Measurements from ENCODE around the gene TMEM154. TPM values are rescaled to one million over a fixed set of nuclear protein-coding genes. Genes with fewer than 3 reads are reported as not detected.

Gene TMEM154
- total and polyA plus RNA-seq, 7 experiments from 2014 or later: 21.3 to 46.8 (median 36.9) TPM

DNA sequence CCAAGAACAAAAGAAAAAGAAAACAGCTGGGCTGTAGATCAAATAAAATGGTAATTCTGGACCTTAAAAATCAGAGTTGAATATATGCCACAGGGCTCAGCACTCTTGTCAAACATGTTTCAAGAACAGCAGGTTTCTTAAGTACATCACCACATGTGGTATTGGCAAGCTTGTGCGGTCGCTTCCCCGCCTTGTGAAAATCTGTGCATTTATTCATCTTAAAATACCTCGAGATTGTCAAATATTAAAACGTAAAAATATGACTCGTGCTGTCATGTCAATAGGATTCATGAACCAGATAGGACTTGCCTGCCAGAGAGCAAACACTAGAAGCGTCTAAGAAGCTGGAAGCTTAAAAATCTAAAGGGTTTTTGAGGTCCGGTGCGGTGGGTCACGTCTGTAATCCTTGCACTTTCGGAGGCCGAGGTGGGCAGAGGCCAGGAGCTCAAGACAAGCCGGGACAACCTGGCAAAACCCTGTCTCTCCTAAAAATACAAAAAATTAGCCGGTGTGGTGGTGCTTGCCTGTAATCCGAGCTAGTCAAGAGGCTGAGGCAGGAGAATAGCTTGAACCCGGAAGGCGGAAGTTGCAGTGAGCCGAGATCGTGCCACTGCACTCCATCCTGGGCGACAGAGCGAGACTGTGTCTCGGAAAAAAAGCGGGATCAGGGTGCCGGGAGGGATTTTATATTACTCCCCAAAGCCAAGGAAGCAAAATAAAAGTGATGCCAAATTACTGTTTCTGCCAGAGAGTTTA, 40.2 kb upstream of the TMEM154 start:
- Histone ChIP-seq H3K27ac (ENCODE audit: low read depth, low read length) (no peak overlapping the region), H3K36me3 (ENCODE audit: control insufficient read depth in 2 of 3, insufficient read depth in 3 of 3, low read length in 3 of 3) (no peaks in the 10 kb centered on the region), H3K4me1 (ENCODE audit: control insufficient read depth in 2 of 2, insufficient read depth in 2 of 2, low read length in 2 of 2) (no peaks in the 10 kb centered on the region), H3K9me3 (ENCODE audit: control insufficient read depth in 2 of 3, low read length in 3 of 3) (no peaks in the 10 kb centered on the region), H3K4me3 (ENCODE audit: low read length) (no peak overlapping the region), H3K27me3 (ENCODE audit: control insufficient read depth in 2 of 2, insufficient read depth in 2 of 2, low read length in 2 of 2) (no peaks in the 10 kb centered on the region)
- intact Hi-C loops (cut with micrococcal nuclease): no loop called here
- H3K27me3 Mint-ChIP-seq: peaks cover 0 to 10% (median 5%) of the 10 kb centered on the region in 5 donors
- CTCF ChIA-PET: interaction anchor here (1.1 kb wide), 1 partner anchor 16 kb away, joined by 3 read pairs; no protein-coding TSS in a partner anchor
- POLR2A ChIA-PET: interaction anchor here (0.5 kb wide), 1 partner anchor 1076 kb away, joined by 3 read pairs; no protein-coding TSS in a partner anchor
- no peak overlapping the region for H3K4me3 Mint-ChIP-seq
- no peak overlapping the region for H3K27ac Mint-ChIP-seq
- no peaks in the 10 kb centered on the region for H3K4me1 Mint-ChIP-seq
- ATAC-seq (no peak), DNase-seq (no peak)
- peaks cover 4 to 16% (median 10%) of the 10 kb centered on the region in 11 donors for H3K9me3 Mint-ChIP-seq
- peaks cover 0 to 7% (median 3%) of the 10 kb centered on the region in 5 donors for H3K36me3 Mint-ChIP-seq

DNA sequence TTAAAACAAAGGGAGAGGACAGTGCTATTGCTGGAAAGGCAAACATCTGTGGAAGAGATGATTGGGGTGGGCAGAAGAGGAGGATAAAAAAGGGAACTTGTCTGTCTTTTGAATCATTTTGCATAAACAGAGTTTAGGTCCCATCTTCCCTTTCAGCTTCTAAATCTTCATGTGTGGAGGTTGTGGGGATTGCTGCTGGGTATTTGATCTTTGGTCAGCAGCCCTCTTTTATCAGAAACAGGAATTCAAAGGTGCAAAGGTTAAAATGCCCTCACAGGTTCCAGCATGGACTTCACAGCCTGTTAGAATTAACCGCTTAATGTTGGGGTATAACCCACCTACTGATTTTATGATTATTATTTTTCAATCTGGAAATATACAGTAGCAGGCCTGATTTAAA, 39.5 kb upstream of the TMEM154 start:
- no peaks in the 10 kb centered on the region for H3K9me3 ChIP-seq (ENCODE audit: control insufficient read depth in 2 of 3, low read length in 3 of 3)
- H3K9me3 Mint-ChIP-seq: peaks cover 4 to 21% (median 15%) of the 10 kb centered on the region in 11 donors
- H3K27me3 ChIP-seq (ENCODE audit: control insufficient read depth in 2 of 2, insufficient read depth in 2 of 2, low read length in 2 of 2): no peaks in the 10 kb centered on the region
- intact Hi-C loops (cut with micrococcal nuclease): no loop called here
- ATAC-seq: no peak
- no peak overlapping the region for H3K27ac ChIP-seq (ENCODE audit: low read depth, low read length)
- H3K4me1 ChIP-seq (ENCODE audit: control insufficient read depth in 2 of 2, insufficient read depth in 2 of 2, low read length in 2 of 2): no peaks in the 10 kb centered on the region
- DNase-seq: no peak
- no peaks in the 10 kb centered on the region for H3K36me3 ChIP-seq (ENCODE audit: control insufficient read depth in 2 of 3, insufficient read depth in 3 of 3, low read length in 3 of 3)
- no peak overlapping the region for H3K4me3 ChIP-seq (ENCODE audit: low read length)
- POLR2A ChIA-PET: interaction anchor here (0.5 kb wide), 1 partner anchor 1076 kb away, joined by 3 read pairs; no protein-coding TSS in a partner anchor
- CTCF ChIA-PET: interaction anchor here (0.9 to 1.1 kb wide), 2 partner anchors 8 to 17 kb away, joined by 3 read pairs; no protein-coding TSS in a partner anchor
- peaks cover 0 to 9% (median 5%) of the 10 kb centered on the region in 5 donors for H3K27me3 Mint-ChIP-seq
- peaks cover 0 to 9% (median 3%) of the 10 kb centered on the region in 5 donors for H3K36me3 Mint-ChIP-seq
- no peaks in the 10 kb centered on the region for H3K4me1 Mint-ChIP-seq
- no peak overlapping the region for H3K4me3 Mint-ChIP-seq
- H3K27ac Mint-ChIP-seq: no peak overlapping the region

DNA sequence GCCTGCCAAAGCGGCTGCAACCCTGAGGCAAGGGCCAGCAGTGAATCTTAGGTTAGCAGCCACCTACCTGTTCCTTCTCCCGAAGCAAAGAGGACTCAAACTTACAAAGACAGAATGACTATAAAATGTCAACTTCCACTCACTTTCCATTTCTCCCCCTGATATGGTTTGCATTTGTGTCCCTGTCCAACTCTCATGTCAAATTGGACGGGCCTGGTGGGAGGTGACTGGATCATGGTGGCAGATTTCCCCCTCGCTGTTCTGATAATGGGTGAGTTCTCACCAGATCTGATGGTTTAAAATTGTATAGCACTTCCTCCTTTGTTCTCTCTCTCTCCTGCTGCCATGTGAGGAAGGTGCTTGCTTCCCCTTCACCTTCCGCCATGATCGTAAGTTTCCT, 35.3 kb upstream of the TMEM154 start:
- DNase-seq: no peak
- H3K27ac ChIP-seq (ENCODE audit: low read depth, low read length): no peak overlapping the region
- no peaks in the 10 kb centered on the region for H3K36me3 ChIP-seq (ENCODE audit: control insufficient read depth in 2 of 3, insufficient read depth in 3 of 3, low read length in 3 of 3)
- Mint-ChIP-seq H3K9me3 (peaks cover 4 to 22% (median 16%) of the 10 kb centered on the region in 11 donors), H3K27me3 (peaks cover 0 to 8% (median 4%) of the 10 kb centered on the region in 5 donors), H3K36me3 (peaks cover 0 to 9% (median 0%) of the 10 kb centered on the region in 5 donors), H3K4me1 (no peaks in the 10 kb centered on the region), H3K4me3 (peak overlapping the region in 1 of 10 donors; percentile 20), H3K27ac (peak overlapping the region in 1 of 9 donors; percentile 58)
- no peaks in the 10 kb centered on the region for H3K4me1 ChIP-seq (ENCODE audit: control insufficient read depth in 2 of 2, insufficient read depth in 2 of 2, low read length in 2 of 2)
- intact Hi-C loops (cut with micrococcal nuclease): no loop called here
- no peaks in the 10 kb centered on the region for H3K9me3 ChIP-seq (ENCODE audit: control insufficient read depth in 2 of 3, low read length in 3 of 3)
- POLR2A ChIA-PET: no interaction called here
- CTCF ChIA-PET: no interaction called here
- H3K27me3 ChIP-seq (ENCODE audit: control insufficient read depth in 2 of 2, insufficient read depth in 2 of 2, low read length in 2 of 2): no peaks in the 10 kb centered on the region
- no peak for ATAC-seq
- no peak overlapping the region for H3K4me3 ChIP-seq (ENCODE audit: low read length)

DNA sequence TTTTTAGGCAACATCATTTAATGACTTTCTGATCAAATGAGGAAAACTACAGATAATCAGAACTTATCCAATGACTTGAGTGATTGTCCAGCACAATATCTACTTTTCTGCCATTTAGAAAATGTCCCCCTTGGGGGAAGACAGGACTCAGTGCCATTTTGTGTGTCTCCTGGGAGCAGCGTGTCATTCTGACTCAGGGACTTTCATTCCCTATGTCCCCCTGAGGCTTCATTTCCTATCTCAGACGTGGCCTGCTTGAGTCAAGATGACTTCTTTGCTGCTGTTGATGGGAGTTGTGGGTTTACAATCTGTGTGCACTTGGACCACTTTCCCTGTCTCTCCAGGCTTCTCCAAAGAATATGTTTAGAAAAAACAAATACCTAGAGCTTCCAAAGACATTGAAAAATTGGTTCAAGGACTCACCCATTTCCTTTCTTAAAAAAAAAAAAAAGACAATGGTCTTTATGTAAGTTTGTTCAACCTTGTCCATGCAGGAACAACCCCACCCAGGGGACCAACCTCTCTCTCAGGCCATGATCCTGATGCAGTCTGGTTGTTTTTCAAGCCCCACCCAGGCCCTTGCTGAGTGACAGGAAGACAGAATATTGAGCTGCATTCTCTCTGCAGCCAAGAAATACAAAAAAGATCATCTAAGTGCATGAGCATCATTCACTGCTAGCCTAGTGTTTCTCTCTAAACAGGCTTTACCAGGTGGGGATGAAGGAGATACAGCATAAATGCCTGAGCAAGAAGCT, 34.3 kb upstream of the TMEM154 start:
- H3K36me3 ChIP-seq (ENCODE audit: control insufficient read depth in 2 of 3, insufficient read depth in 3 of 3, low read length in 3 of 3): no peaks in the 10 kb centered on the region
- Mint-ChIP-seq H3K27me3 (peaks cover 0 to 8% (median 4%) of the 10 kb centered on the region in 5 donors), H3K36me3 (peaks cover 0 to 9% (median 0%) of the 10 kb centered on the region in 5 donors), H3K9me3 (peaks cover 4 to 22% (median 16%) of the 10 kb centered on the region in 11 donors), H3K4me3 (no peak overlapping the region), H3K4me1 (peaks cover 0 to 6% (median 0%) of the 10 kb centered on the region in 7 donors), H3K27ac (no peak overlapping the region)
- ChIA-PET CTCF (no interaction called here), POLR2A (no interaction called here)
- no peak overlapping the region for H3K4me3 ChIP-seq (ENCODE audit: low read length)
- H3K27ac ChIP-seq (ENCODE audit: low read depth, low read length): no peak overlapping the region
- H3K4me1 ChIP-seq (ENCODE audit: control insufficient read depth in 2 of 2, insufficient read depth in 2 of 2, low read length in 2 of 2): no peaks in the 10 kb centered on the region
- no peaks in the 10 kb centered on the region for H3K27me3 ChIP-seq (ENCODE audit: control insufficient read depth in 2 of 2, insufficient read depth in 2 of 2, low read length in 2 of 2)
- DNase-seq (no peak), ATAC-seq (no peak)
- intact Hi-C loops (cut with micrococcal nuclease): no loop called here
- no peaks in the 10 kb centered on the region for H3K9me3 ChIP-seq (ENCODE audit: control insufficient read depth in 2 of 3, low read length in 3 of 3)

DNA sequence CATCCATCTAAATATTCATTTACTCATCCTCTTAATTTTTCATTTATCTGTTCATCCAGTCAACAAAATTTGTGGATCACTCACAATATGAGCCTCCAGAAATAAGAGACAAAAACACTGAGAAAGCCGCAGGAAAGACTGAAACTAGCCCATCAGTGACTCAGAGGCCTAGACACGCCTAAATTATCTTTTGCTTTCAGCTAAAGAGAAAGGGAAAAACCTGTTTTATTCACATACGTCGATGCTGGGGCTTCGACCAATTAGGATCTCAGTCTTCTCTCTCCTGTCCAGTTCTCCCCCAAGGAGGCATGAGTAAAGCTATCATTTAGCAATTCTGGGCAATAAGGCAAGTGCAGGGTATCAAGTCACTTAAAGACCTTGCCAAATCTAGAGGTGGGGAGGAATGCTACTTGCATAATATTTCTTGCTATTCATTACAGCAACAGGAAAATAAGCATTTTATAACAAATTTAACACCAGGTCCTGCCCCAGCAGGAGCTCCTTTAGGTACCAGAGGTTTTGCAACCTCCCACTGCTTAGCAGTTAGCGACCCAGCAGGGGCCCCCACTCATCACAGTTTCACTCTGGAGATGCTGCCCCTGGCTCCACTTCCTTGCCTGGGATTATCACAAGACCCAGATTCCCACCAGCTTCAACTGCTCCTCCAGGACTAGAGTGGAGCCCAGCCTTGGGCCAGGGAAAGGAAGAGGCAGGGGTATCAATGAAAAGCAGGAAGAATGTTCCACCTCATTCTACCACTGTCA, 30.1 kb upstream of the TMEM154 start:
- Histone ChIP-seq H3K27me3 (ENCODE audit: control insufficient read depth in 2 of 2, insufficient read depth in 2 of 2, low read length in 2 of 2) (no peaks in the 10 kb centered on the region), H3K27ac (ENCODE audit: low read depth, low read length) (no peak overlapping the region), H3K9me3 (ENCODE audit: control insufficient read depth in 2 of 3, low read length in 3 of 3) (peaks cover 0 to 4% (median 0%) of the 10 kb centered on the region in 3 experiments), H3K4me1 (ENCODE audit: control insufficient read depth in 2 of 2, insufficient read depth in 2 of 2, low read length in 2 of 2) (no peaks in the 10 kb centered on the region), H3K4me3 (ENCODE audit: low read length) (no peak overlapping the region), H3K36me3 (ENCODE audit: control insufficient read depth in 2 of 3, insufficient read depth in 3 of 3, low read length in 3 of 3) (no peaks in the 10 kb centered on the region)
- ChIA-PET CTCF (no interaction called here), POLR2A (no interaction called here)
- intact Hi-C loops (cut with micrococcal nuclease): no loop called here
- DNase-seq: no peak
- Mint-ChIP-seq H3K4me1 (peaks cover 0 to 10% (median 0%) of the 10 kb centered on the region in 7 donors), H3K27ac (no peak overlapping the region), H3K4me3 (no peak overlapping the region), H3K9me3 (peaks cover 2 to 21% (median 9%) of the 10 kb centered on the region in 11 donors), H3K27me3 (peaks cover 1 to 12% (median 10%) of the 10 kb centered on the region in 5 donors), H3K36me3 (peaks cover 3 to 17% (median 7%) of the 10 kb centered on the region in 5 donors)
- ATAC-seq: no peak

DNA sequence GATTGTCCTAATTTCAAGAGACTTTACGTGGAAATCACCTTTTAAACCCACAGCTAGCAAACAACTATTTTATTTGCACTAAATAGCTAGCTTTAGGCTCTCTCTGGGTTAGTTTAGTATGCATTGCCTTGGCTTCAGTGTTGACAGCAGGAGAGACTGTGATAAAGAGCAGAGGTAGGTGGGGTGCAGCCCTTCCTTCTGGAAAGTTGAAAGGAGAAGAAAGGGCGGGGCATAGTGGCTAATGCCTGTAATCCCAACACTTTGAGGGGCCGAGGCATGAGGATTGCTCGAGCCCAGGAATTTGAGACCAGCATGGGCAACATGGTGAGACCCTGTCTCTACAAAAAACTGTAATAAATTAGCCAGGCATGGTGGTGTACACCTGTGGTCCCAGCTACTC, 29.0 kb upstream of the TMEM154 start:
- Histone ChIP-seq H3K4me1 (ENCODE audit: control insufficient read depth in 2 of 2, insufficient read depth in 2 of 2, low read length in 2 of 2) (no peaks in the 10 kb centered on the region), H3K4me3 (ENCODE audit: low read length) (no peak overlapping the region), H3K27ac (ENCODE audit: low read depth, low read length) (no peak overlapping the region), H3K36me3 (ENCODE audit: control insufficient read depth in 2 of 3, insufficient read depth in 3 of 3, low read length in 3 of 3) (no peaks in the 10 kb centered on the region), H3K9me3 (ENCODE audit: control insufficient read depth in 2 of 3, low read length in 3 of 3) (peaks cover 0 to 10% (median 0%) of the 10 kb centered on the region in 3 experiments), H3K27me3 (ENCODE audit: control insufficient read depth in 2 of 2, insufficient read depth in 2 of 2, low read length in 2 of 2) (no peaks in the 10 kb centered on the region)
- peaks cover 0 to 24% (median 10%) of the 10 kb centered on the region in 11 donors for H3K9me3 Mint-ChIP-seq
- ChIA-PET POLR2A (no interaction called here), CTCF (no interaction called here)
- intact Hi-C loops (cut with micrococcal nuclease): no loop called here
- no peak overlapping the region for H3K4me3 Mint-ChIP-seq
- ATAC-seq: no peak
- H3K27me3 Mint-ChIP-seq: peaks cover 1 to 15% (median 13%) of the 10 kb centered on the region in 5 donors
- DNase-seq: no peak
- peaks cover 7 to 19% (median 12%) of the 10 kb centered on the region in 5 donors for H3K36me3 Mint-ChIP-seq
- no peak overlapping the region for H3K27ac Mint-ChIP-seq
- peaks cover 0 to 10% (median 0%) of the 10 kb centered on the region in 7 donors for H3K4me1 Mint-ChIP-seq

Data from naive thymus-derived CD4-positive, alpha-beta T cell (primary cell).